ENCODE results near the gene CHRM1. TPM values are rescaled to one million over a fixed set of nuclear protein-coding genes. Genes with fewer than 3 reads are reported as not detected.

CHRM1 gene
- total RNA-seq, 1 donor from 2014 or later = not detected

DNA sequence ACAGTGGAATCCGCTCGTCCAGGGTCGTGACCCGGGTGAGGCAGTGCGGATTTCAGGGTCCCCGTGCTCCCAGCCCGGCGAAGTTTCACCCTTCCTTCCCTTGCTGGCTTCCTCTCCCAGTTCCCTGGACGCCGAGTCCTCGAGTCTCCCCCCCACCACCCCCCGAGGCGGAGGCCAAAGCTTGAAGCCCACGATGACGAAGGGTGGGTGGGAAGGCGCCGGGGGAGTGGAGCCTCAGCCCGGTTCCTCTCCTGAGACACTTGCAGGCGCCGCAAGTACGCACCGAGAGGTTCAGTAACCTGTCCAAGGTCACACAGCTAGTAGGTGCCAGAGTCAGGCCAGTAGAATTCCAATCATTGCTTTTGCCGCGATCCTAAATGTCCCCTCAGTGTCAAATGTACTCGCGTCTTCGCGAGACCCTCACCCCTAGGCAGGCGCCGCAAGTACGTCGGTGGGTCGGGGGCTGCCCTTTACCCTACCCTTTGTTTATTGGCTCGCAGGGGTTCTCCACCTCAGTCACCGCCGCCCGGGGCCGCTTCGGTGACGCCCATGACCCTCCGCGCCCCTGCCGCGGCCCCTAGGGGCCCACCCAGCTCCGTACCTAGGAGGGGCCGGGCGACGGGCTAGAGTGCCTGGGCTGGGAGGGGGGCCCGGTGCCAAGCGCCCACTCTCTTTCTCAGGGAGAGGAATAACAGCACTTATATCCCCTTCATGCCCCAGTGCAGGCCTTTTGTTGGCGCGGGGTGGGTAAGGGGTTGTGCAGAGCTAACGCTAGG is 5.7 kb upstream of the CHRM1 start:
- DNase-seq (ENCODE audit: low spot score) (no peak), ATAC-seq (no peak)

- no peak for DNase-seq (ENCODE audit: low spot score)
- ATAC-seq = peak; percentile 53
These were observed 4.8 kb upstream of the CHRM1 start for GRCh38 chr11:62925745-62926679.

- DNase-seq (ENCODE audit: low spot score) (no peak), ATAC-seq (no peak)
These were observed 4.1 kb upstream of the CHRM1 start for GRCh38 chr11:62925308-62925707.

DNA sequence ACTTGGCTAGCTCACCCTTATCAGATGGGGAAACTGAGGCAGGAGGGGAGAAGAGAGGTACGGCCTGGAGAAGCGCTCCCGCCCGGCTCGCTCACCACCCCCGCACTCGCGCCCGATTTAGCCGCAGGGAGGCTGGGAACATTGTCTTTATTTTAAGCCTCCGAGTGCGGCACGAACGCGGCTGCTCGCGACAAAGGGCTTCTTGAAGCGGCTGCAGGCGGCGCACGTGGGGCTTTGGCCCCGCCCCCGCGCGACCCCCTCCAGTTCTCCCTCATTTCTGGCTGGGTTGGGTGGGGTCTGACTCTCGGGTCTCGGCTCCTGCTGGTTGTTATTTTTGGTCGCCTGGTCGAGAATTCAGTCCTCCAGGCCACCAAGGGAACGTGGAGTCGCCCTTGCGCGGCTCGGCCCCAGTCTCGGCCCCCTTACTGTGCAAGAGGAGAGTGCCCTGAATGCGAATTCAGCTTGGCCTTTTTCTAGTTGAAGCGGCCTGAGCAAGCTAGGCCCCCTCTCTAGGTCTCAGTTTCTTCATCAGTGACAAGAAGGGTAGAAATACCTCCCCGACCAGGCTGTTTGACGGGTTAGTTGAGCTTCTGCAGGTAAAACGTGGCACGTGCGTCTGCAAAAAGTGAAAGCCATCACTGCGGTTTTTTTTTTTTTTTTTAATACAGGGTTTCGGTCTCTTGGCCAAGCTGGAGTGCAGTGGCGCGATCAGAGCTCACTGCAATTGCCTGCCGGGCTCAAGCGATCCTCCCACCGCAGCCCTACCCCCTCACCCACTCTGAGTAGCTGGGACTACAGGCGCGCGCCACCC is 2.6 kb upstream of the CHRM1 start:
- ATAC-seq = no peak
- DNase-seq (ENCODE audit: low spot score) = no peak

GRCh38 chr11:62922653-62923431 is 1.7 kb upstream of the CHRM1 start:
- peak; percentile 36 for ATAC-seq
- no peak for DNase-seq (ENCODE audit: low spot score)

DNA sequence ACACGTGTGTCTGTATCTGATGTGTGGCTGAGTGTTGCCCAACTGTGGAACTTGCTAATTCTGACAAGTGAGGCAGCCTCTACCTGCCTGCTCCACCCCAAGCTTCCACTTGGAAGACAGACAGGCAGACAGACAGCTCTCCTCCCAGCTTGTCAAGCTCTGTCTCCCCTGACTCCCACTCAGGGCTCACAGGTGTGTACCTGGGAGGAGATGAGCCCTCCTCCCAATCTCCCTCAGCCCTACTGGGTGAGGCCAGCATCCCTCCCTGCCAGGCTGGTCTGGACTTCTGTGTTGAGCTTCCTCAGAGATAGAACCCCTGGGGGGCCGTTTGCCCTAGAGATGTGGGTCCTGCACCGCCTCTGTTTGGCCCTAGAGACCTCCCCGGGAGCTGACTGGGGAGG is 1.0 kb upstream of the CHRM1 start:
- DNase-seq (ENCODE audit: low spot score) (no peak), ATAC-seq (no peak)

- DNase-seq (ENCODE audit: low spot score) = no peak
- ATAC-seq = peak; percentile 9
These were observed 518 bp upstream of the CHRM1 start for GRCh38 chr11:62921573-62922188.

GRCh38 chr11:62919898-62920640 is 1.1 kb downstream of the CHRM1 start:
- DNase-seq (ENCODE audit: low spot score) = no peak
- no peak for ATAC-seq

GRCh38 chr11:62919476-62919875 is 1.7 kb downstream of the CHRM1 start:
- no peak for ATAC-seq
- DNase-seq (ENCODE audit: low spot score) = no peak

DNA sequence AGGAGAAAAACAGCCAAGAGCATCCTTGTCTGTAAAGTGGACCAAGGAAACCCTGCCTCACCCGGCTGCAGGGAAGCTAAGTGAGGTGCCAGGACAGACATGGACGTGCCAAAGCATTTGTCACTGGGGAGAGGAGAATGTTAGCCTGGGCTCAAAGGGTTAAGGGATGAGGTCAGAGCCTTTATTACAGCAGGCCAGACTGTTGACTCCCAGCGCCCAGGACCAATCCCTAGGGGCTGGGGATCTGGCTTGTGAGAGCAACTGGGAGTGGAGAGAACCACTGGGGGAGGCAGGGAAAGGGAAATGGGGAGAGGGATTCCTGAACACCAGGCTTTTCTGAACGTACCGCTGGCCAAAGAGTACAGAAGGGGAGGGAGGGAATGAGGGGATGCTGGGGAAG is 2.6 kb downstream of the CHRM1 start:
- ATAC-seq = no peak

GRCh38 chr11:62917906-62918502 is 3.2 kb downstream of the CHRM1 start:
- DNase-seq (ENCODE audit: low spot score) = no peak
- no peak for ATAC-seq

More for the DNA sequence above, 2.6 kb downstream of the CHRM1 start:
- DNase-seq (ENCODE audit: low spot score) = no peak

GRCh38 chr11:62914416-62914815 is 6.7 kb downstream of the CHRM1 start:
- ATAC-seq (no peak), DNase-seq (ENCODE audit: low spot score) (no peak)

DNA sequence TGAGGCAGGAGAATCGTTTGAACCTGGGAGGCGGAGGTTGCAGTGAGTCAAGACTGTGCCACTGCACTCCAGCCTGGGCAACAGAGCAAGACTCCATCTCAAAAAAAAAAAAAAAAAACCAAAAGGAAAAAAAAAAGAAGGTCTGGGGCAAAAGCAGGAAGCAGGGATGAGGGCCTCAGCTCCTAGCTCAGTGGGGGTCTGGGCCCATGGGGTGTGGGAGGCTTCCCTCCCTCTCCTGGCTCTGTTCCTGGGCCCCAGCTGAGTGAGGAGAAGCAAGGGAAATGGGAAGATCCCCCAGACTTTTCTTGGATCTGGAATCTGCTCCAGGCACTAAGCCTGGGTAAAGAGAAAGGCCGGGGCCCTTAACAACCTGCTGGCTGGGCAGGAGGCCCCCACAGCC is 8.9 kb downstream of the CHRM1 start:
- ATAC-seq = no peak
- DNase-seq (ENCODE audit: low spot score) = no peak

DNA sequence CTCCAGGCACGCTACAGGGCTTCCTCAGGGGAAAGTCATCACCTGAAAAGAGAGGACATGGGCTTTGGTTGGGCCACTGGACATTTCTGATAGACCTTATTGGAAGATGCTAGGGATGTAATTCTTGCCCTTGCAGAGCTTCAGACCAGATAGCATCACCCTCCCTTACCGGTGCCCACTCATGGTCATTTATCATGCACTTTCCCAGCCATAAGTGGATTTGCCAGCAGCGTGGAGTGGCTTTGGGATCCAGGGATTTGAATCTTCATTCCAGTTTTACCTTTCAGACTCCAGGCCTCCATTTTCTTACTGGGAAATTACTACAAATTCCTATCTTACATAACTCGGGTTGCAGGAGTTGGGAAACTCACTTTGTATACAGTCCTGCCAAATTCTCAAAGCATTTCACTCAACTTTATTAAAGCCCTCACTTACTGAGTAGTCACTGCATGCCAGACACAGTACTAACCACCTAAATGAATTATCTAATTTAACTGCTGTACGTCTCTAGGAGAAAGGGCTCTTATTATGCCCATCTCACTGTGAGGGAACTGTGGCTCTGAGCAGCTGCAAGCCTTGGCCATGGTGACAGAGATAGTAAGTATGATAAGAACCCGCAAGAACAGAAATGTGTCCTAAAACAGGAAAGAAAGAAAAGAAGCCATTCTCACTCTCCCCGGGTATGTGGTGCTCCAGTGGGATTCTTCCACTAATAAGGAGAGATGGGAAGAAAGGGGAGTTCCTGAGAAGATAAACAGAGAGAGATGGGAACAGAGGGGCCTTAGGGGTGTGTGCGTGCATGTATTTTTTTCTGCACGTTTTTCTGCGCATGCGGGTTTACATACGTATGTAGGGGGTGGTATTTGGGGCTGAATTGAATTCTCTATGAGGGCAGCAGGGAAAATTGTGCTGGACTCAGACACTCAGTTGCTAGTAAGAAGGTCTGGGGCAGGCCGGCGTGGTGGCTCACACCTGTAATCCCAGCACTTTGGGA is 9.7 kb downstream of the CHRM1 start:
- DNase-seq (ENCODE audit: low spot score) = no peak
- ATAC-seq = no peak

GRCh38 chr11:62910141-62910882 is 10.9 kb downstream of the CHRM1 start:
- no peak for ATAC-seq
- no peak for DNase-seq (ENCODE audit: low spot score)

DNA sequence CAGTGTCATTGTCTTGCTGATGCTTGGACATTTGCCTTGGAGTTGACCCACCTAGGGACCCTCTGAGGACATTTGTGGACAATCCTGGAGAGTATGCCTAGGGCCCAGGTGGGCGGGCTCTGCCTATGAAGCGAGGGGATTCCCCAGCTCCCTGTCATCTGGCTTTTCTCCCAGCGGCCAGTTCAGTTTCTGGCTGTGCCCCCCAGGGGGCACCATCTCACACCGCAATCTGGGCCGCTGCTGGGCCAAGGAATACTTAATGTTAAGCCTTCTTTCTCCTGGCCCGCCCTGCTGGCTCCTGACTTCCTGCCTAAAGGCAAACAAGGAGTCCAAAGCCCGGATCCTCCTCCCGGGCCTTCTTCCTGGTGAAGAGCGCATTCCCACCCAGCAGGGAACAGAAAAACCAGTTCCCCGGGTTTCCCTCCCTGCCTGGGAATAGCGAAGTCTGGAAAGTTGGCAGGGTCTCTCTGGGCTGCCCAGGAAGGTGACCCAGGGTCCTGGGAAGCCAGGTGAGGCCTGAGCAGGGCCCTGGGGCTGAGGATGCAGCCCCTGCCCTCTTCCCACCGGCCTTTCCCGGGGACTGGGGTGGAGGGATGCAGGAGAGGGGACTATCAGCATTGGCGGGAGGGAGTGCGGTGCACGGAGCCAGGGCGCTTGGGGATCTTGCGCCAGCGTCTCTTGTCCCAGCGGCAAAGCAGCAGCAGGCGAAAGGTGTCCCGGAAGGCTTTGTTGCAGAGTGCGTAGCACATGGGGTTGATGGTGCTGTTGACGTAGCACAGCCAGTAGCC is 11.9 kb downstream of the CHRM1 start:
- peak; percentile 35 for ATAC-seq

More for the DNA sequence above, 11.9 kb downstream of the CHRM1 start:
- peak; percentile 53 for DNase-seq (ENCODE audit: low spot score)

Data from left lobe of liver (tissue), 2 donors.